Measurements from ENCODE around the gene MAGEA3.
"Not testable (repeated sequence)": the region's sequence is repeated elsewhere in the genome, so short reads cannot be mapped to it uniquely, and the experiment has no call there.

The MAGEA3 gene

DNA sequence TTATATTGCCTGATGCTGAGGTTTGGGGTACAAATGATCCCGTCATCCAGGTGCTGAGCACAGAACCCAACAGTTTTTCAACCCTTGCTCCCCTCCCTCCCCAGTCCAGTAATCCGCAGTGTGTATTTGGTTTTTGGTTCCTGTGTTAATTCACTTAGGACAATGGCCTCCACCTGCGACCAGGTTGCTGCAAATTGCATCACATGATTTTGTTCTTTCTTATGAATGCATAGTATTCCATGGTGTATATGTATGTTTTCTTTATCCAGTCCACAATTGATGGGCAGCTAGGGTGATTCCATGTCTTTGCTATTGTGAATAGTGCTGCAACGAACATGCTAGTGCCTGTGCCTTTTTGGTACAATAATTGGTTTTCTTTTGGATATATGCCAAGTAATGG, 35.5 kb upstream of the MAGEA3 start:
- TF ChIP-seq FOXK2 (IDR thresholded peaks at IDR 0.05) (no peak), NFRKB (IDR thresholded peaks at IDR 0.05) (no peak), ZNF384 (IDR thresholded peaks at IDR 0.05) (no peak), L3MBTL2 (conservative IDR thresholded peaks at IDR 0.05) (no peak), FOXM1 (IDR thresholded peaks at IDR 0.05; ENCODE audit: borderline replicate concordance) (no peak), ARNT (IDR thresholded peaks at IDR 0.05) (no peak), SP1 (IDR thresholded peaks at IDR 0.05) (no peak), TARDBP (IDR thresholded peaks at IDR 0.05) (no peak), HDGF (IDR thresholded peaks at IDR 0.05; ENCODE audit: borderline replicate concordance) (no peak), FOXA1 (IDR thresholded peaks at IDR 0.05) (no peak), SUZ12 (IDR thresholded peaks at IDR 0.05) (no peak), LEF1 (IDR thresholded peaks at IDR 0.05; ENCODE audit: borderline replicate concordance) (no peak), BHLHE40 (IDR thresholded peaks at IDR 0.05; ENCODE audit: borderline replicate concordance) (no peak), CTBP1 (IDR thresholded peaks at IDR 0.05; ENCODE audit: borderline replicate concordance) (no peak), ELF4 (IDR thresholded peaks at IDR 0.05) (no peak)
- TF ChIP-seq, protein P1, sequence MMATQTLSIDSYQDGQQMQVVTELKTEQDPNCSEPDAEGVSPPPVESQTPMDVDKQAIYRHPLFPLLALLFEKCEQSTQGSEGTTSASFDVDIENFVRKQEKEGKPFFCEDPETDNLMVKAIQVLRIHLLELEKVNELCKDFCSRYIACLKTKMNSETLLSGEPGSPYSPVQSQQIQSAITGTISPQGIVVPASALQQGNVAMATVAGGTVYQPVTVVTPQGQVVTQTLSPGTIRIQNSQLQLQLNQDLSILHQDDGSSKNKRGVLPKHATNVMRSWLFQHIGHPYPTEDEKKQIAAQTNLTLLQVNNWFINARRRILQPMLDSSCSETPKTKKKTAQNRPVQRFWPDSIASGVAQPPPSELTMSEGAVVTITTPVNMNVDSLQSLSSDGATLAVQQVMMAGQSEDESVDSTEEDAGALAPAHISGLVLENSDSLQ (IDR thresholded peaks at IDR 0.05): no peak
- CTCF ChIA-PET: no interaction called here
- POLR2A ChIA-PET: no interaction called here
- no peak for DNase-seq (ENCODE audit: extremely low spot score)

GRCh38 chrX:152674135-152674534, 24.5 kb upstream of the MAGEA3 start:
- DNase-seq (ENCODE audit: extremely low spot score): no peak
- POLR2A ChIA-PET: no interaction called here
- CTCF ChIA-PET: no interaction called here
- no peak for TF ChIP-seq NFRKB (IDR thresholded peaks at IDR 0.05)
- TF ChIP-seq CTBP1 (IDR thresholded peaks at IDR 0.05; ENCODE audit: borderline replicate concordance): no peak
- no peak for TF ChIP-seq BHLHE40 (IDR thresholded peaks at IDR 0.05; ENCODE audit: borderline replicate concordance)
- TF ChIP-seq TARDBP (IDR thresholded peaks at IDR 0.05): no peak
- TF ChIP-seq L3MBTL2 (conservative IDR thresholded peaks at IDR 0.05): no peak
- no peak for TF ChIP-seq ELF4 (IDR thresholded peaks at IDR 0.05)
- no peak for TF ChIP-seq FOXK2 (IDR thresholded peaks at IDR 0.05)
- TF ChIP-seq LEF1 (IDR thresholded peaks at IDR 0.05; ENCODE audit: borderline replicate concordance): no peak
- TF ChIP-seq, protein P1 (IDR thresholded peaks at IDR 0.05): no peak
- no peak for TF ChIP-seq SUZ12 (IDR thresholded peaks at IDR 0.05)

DNA sequence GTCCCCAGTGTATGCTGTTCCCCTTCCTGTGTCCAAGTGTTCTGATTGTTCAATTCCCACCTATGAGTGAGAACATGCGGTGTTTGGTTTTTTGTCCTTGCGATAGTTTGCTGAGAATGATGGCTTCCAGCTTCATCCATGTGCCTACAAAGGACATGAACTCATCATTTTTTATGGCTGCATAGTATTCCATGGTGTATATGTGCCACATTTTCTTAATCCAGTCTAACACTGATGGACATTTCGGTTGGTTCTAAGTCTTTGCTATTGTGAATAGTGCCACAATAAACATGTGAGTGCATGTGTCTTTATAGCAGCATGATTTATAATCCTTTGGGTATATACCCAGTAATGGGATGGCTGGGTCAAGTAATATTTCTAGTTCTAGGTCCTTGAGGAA, 23.9 kb upstream of the MAGEA3 start:
- DNase-seq (ENCODE audit: extremely low spot score); POLR2A ChIA-PET; CTCF ChIA-PET: not testable (repeated sequence)

DNA sequence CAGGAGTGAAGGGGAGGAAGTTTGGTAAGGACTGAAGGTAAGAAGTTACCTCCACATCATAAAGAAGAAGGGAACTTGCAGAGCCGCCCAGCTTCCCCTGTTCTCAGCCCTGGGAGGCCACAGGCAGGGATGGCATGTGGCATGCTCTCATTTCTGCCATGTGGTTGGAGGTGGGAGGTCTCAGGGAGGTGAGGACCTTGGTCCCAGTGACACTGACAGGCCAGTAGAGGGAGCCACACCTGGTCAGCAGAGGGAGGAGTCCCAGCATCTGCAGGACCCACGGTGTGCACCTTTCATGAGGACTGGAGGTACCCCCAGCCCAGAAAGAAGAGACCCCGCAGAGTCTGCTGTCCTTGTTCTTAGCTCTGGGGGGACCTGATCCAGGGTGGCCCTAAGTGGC, 17.6 kb upstream of the MAGEA3 start:
- CTCF ChIA-PET; DNase-seq (ENCODE audit: extremely low spot score); POLR2A ChIA-PET: not testable (repeated sequence)

- DNase-seq (ENCODE audit: extremely low spot score); CTCF ChIA-PET: not testable (repeated sequence)
Observed at GRCh38 chrX:152700390-152700789, 1.8 kb downstream of the MAGEA3 start.

DNA sequence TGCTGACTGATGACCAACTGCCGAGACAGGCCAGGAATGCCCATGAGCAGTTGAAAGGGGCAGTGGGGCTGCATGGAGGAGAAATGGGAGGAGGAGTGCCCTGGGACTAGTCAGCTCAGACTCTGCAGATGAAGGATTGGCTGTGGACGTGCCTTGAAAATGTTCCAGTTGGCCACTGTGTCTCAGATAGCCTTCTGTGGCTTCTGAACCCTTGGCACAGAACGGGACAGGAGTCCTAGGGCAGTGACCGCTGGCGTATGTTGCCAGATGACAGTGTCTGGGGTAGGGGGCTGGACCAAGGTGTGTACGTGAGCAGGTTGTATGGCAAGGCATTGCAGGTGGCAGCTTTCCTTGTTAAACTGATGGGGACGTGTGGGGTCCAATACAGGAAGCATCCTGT, 7.9 kb downstream of the MAGEA3 start:
- POLR2A ChIA-PET; DNase-seq (ENCODE audit: extremely low spot score); CTCF ChIA-PET: not testable (repeated sequence)

More at GRCh38 chrX:152700390-152700789, 1.8 kb downstream of the MAGEA3 start:
- POLR2A ChIA-PET: not testable (repeated sequence)

GRCh38 chrX:152709173-152709572, 10.6 kb downstream of the MAGEA3 start, which contains the start of gene CSAG2:
Gene CSAG2, minus strand, starts transcription at chrX:152709273. Its CDS starts 161 bp downstream, at chrX:152709112.
- POLR2A ChIA-PET; CTCF ChIA-PET; DNase-seq (ENCODE audit: extremely low spot score): not testable (repeated sequence)

DNA sequence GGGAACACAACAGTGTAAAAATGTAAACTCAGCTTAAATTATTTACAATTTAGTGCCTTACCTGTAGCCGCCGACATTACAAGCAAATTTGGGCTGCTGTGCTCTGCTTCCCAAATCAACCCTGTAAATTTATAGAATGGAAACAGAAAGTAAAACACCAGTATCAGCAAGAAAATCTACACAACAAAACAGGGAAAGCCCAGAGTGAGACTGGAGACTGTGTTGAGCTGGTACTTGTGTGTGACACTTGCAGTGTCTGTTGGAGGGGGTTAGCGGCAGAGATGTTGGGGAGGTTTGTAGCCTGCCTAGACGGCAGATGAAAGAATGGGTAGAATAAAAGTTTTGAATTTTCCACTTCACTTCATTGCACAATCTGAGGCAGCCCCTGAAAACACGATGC, 14.6 kb downstream of the MAGEA3 start:
- POLR2A ChIA-PET, CTCF ChIA-PET: not testable (repeated sequence)

DNA sequence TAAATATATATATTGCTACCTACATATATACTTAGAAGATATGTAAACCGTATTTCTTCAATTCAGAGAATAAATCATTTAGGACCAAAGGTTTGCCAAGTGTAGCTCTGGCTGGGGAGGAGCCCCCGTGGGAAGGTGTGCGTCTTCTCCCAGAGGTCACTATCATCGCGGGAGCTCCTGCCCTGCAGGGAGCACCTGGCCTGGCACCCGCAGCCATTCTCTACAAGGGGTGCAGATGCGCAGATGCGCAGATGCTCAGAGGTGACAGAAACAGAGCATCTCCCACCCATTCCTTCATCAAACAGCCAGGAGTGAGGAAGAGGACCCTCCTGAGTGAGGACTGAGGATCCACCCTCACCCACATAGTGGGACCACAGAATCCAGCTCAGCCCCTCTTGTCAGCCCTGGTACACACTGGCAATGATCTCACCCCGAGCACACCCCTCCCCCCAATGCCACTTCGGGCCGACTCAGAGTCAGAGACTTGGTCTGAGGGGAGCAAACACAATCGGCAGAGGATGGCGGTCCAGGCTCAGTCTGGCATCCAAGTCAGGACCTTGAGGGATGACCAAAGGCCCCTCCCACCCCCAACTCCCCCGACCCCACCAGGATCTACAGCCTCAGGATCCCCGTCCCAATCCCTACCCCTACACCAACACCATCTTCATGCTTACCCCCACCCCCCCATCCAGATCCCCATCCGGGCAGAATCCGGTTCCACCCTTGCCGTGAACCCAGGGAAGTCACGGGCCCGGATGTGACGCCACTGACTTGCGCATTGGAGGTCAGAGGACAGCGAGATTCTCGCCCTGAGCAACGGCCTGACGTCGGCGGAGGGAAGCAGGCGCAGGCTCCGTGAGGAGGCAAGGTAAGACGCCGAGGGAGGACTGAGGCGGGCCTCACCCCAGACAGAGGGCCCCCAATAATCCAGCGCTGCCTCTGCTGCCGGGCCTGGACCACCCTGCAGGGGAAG, 15.5 kb downstream of the MAGEA3 start, which contains the start of gene MAGEA2B:
Gene MAGEA2B (plus strand): TSS at position 814 of the 973 bp plus-strand sequence. CDS start 2,479 bp downstream, outside the sequence.
- POLR2A ChIA-PET, CTCF ChIA-PET: not testable (repeated sequence)

More for the DNA sequence above, 14.6 kb downstream of the MAGEA3 start:
- not testable (repeated sequence) for DNase-seq (ENCODE audit: extremely low spot score)

More for the DNA sequence above, 15.5 kb downstream of the MAGEA3 start, which contains the start of gene MAGEA2B:
- DNase-seq (ENCODE audit: extremely low spot score): not testable (repeated sequence)

Data from HEK293T (cell line).